Liver (tissue), 9 donors: Measurements from ENCODE around the gene PCDHGA10. TPM values are rescaled to one million over a fixed set of nuclear protein-coding genes. Genes with fewer than 3 reads are reported as not detected.

Source experiments
- DNase-seq: peaks from one replicate; pipeline ENCODE4 v3.0.0-alpha.2; 2017; ENCODE audit warnings: low spot score
- H3K27ac ChIP-seq, 2 donors: one replicate each; pipeline ENCODE4 v1.7.0; 2013; ENCODE audit warnings: inconsistent platforms in 2 of 2, low read length in 2 of 2, control low read depth in 1 of 2, low read depth in 1 of 2, mild to moderate bottlenecking in 1 of 2
- H3K27me3 ChIP-seq, 4 donors: one replicate each; pipeline versions ENCODE4 v1.6.1 to v1.7.0; 2013; ENCODE audit warnings: low read length in 3 of 4, inconsistent platforms in 1 of 4, mild to moderate bottlenecking in 1 of 4, moderate library complexity in 1 of 4; ENCODE audit not compliant: control insufficient read depth in 4 of 4, insufficient read depth in 4 of 4
- H3K36me3 ChIP-seq, 4 donors: one replicate each; pipeline versions ENCODE4 v1.6.1 to v1.7.0; 2013; ENCODE audit warnings: low read length in 3 of 4, mild to moderate bottlenecking in 3 of 4, low read depth in 1 of 4, moderate library complexity in 1 of 4; ENCODE audit not compliant: control insufficient read depth in 4 of 4, insufficient read depth in 3 of 4
- H3K4me1 ChIP-seq, 4 donors: one replicate each; pipeline versions ENCODE4 v1.6.1 to v1.7.0; 2013; ENCODE audit warnings: low read length in 3 of 4, mild to moderate bottlenecking in 3 of 4, moderate library complexity in 1 of 4; ENCODE audit not compliant: control insufficient read depth in 4 of 4, insufficient read depth in 4 of 4
- H3K4me3 ChIP-seq, 3 donors: one replicate each; pipeline versions ENCODE4 v1.6.1 to v1.7.0; 2013; ENCODE audit warnings: low read length in 3 of 3, control low read depth in 1 of 3, low read depth in 1 of 3, mild to moderate bottlenecking in 1 of 3
- H3K9ac ChIP-seq, 2 donors: one replicate each; pipeline ENCODE4 v1.7.0; 2013; ENCODE audit warnings: low read length in 2 of 2, mild to moderate bottlenecking in 2 of 2, moderate library complexity in 2 of 2, control low read depth in 1 of 2, low read depth in 1 of 2
- H3K9me3 ChIP-seq, 4 donors: one replicate each; pipeline versions ENCODE4 v1.6.1 to v1.7.0; 2013; ENCODE audit warnings: low read length in 3 of 4; ENCODE audit not compliant: control insufficient read depth in 4 of 4
- CTCF ChIP-seq: fragments of 150-350 bp; IDR thresholded peaks from 2 replicates; pipeline ENCODE4 v1.5.1; 2017; ENCODE audit warnings: improper control_type of control experiment, low read depth, low read length; ENCODE audit not compliant: missing input control
- EGR1 ChIP-seq, 2 donors: IDR thresholded peaks; 2 replicates each; pipeline ENCODE4 v1.6.1; 2016 to 2018; ENCODE audit warnings: antibody characterized with exemption in 2 of 2, low read depth in 2 of 2
- FOXA1 ChIP-seq: IDR thresholded peaks from 2 replicates; pipeline ENCODE4 v1.6.1; 2016; ENCODE audit warnings: antibody characterized with exemption
- GABPA ChIP-seq, 2 donors: IDR thresholded peaks in 1 of 2; conservative IDR thresholded peaks in 1 of 2; 2 replicates each; pipeline ENCODE4 v1.6.1; 2016; ENCODE audit warnings: antibody characterized with exemption in 2 of 2, mild to moderate bottlenecking in 1 of 2, moderate library complexity in 1 of 2
- HNF4A ChIP-seq, 2 donors: conservative IDR thresholded peaks; 2 replicates each; pipeline ENCODE4 v1.6.1; 2016; ENCODE audit warnings: antibody characterized with exemption in 2 of 2, mild to moderate bottlenecking in 2 of 2
- NR2F2 ChIP-seq: IDR thresholded peaks from 2 replicates; pipeline ENCODE4 v1.6.1; 2016; ENCODE audit warnings: antibody characterized with exemption
- RAD21 ChIP-seq, 2 donors: IDR thresholded peaks; 2 replicates each; pipeline ENCODE4 v1.6.1; 2016; ENCODE audit warnings: antibody characterized with exemption in 2 of 2, mild to moderate bottlenecking in 2 of 2
- REST ChIP-seq: IDR thresholded peaks from 2 replicates; pipeline ENCODE4 v1.6.1; 2016; ENCODE audit warnings: antibody characterized with exemption, mild to moderate bottlenecking
- SP1 ChIP-seq: IDR thresholded peaks from 2 replicates; pipeline ENCODE4 v1.6.1; 2018; ENCODE audit warnings: antibody characterized with exemption, mild to moderate bottlenecking
- TAF1 ChIP-seq: conservative IDR thresholded peaks from 2 replicates; pipeline ENCODE4 v1.6.1; 2016; ENCODE audit warnings: antibody characterized with exemption, mild to moderate bottlenecking
- YY1 ChIP-seq: IDR thresholded peaks from 2 replicates; pipeline ENCODE4 v1.6.1; 2016; ENCODE audit warnings: antibody characterized with exemption, mild to moderate bottlenecking
- WGBS: extraction: QIAGEN DNeasy Blood & Tissue Kit; methylation state at CpG from one replicate; pipeline ENCODE4 v1.1.7; 2013; 5-methylcytosine and 5-hydroxymethylcytosine counted together
- polyA plus RNA-seq, 2 donors: library from polyadenylated mRNA; stranded (reverse) in 1 of 2; unstranded in 1 of 2; fragments of 200-250 nt in 1 of 2; fragments of >200 nt in 1 of 2; fragmentation: Nextera tagmentation in 1 of 2; extraction: Ambion mirVana in 1 of 2; gene quantifications; one replicate each; pipeline versions ENCODE4 v1.2.1 to v1.2.3, GENCODE V29; 2013 to 2015
- total RNA-seq, 2 donors: library from RNA; depleted of rRNA; stranded (reverse); fragments of >200 nt; gene quantifications; one replicate each; pipeline ENCODE4 v1.2.3, GENCODE V29; 2014
- donor health status: healthy.
- donor health status: healthy.
- donor health status: healthy.
- donor health status: healthy.
- donor health status: healthy.

Gene PCDHGA10
- total and polyA plus RNA-seq, 4 donors = 1.2 to 3.9 (median 1.6) TPM

GRCh38 chr5:141420855-141421488 lies 8.2 kb downstream of the PCDHGA10 start, which contains the start of gene PCDHGA11:
Gene PCDHGA11, plus strand, starts transcription at chr5:141421051. Its CDS starts 177 bp downstream, at chr5:141421228.
- peak within 1 kb of the TSS; percentile 25 to 65 (median 59) for H3K4me3 ChIP-seq
- TF ChIP-seq SP1 (no peak), CTCF (peak; percentile 32), GABPA (IDR thresholded peaks at IDR 0.05 in 1 of 2, conservative IDR thresholded peaks at IDR 0.05 in 1 of 2) (no peak), RAD21 (IDR thresholded peaks at IDR 0.05) (peak; percentile 21 to 59), EGR1 (IDR thresholded peaks at IDR 0.05; ENCODE audit: low read depth in 2 of 2) (no peak)
- no peak for DNase-seq
- no peak within 1 kb of the TSS for H3K9ac ChIP-seq
- peaks cover 52 to 81% (median 59%) of the 10 kb centered on the region in 4 donors for H3K9me3 ChIP-seq
- no peak within 1 kb of the TSS for H3K27ac ChIP-seq
- 18% methylated on average over 42 of the region's 42 CpGs for WGBS
- peaks cover 0 to 5% (median 0%) of the 10 kb centered on the region in 4 donors for H3K27me3 ChIP-seq
- no peaks in the 10 kb centered on the region for H3K4me1 ChIP-seq
- H3K36me3 ChIP-seq = no peaks in the 10 kb centered on the region

- DNase-seq = no peak
- H3K9me3 ChIP-seq = peaks cover 56 to 81% (median 61%) of the 10 kb centered on the region in 4 donors
- H3K4me3 ChIP-seq = peak overlapping the region; percentile 25 to 65 (median 52)
- TF ChIP-seq REST (no peak), NR2F2 (no peak), HNF4A (conservative IDR thresholded peaks at IDR 0.05) (no peak), RAD21 (IDR thresholded peaks at IDR 0.05) (no peak)
- WGBS = 14% methylated on average over 13 of the region's 13 CpGs
- no peak overlapping the region for H3K27ac ChIP-seq
- peaks cover 0 to 4% (median 0%) of the 10 kb centered on the region in 4 donors for H3K36me3 ChIP-seq
- no peak overlapping the region for H3K9ac ChIP-seq
- no peaks in the 10 kb centered on the region for H3K4me1 ChIP-seq
- peaks cover 0 to 5% (median 0%) of the 10 kb centered on the region in 4 donors for H3K27me3 ChIP-seq
Observed at GRCh38 chr5:141421489-141421855, 8.7 kb downstream of the PCDHGA10 start.

GRCh38 chr5:141422742-141423291 lies 10.0 kb downstream of the PCDHGA10 start:
- Histone ChIP-seq H3K36me3 (peaks cover 0 to 4% (median 0%) of the 10 kb centered on the region in 4 donors), H3K4me1 (no peaks in the 10 kb centered on the region), H3K9me3 (peaks cover 64 to 88% (median 72%) of the 10 kb centered on the region in 4 donors), H3K9ac (no peak overlapping the region), H3K27me3 (peaks cover 0 to 5% (median 0%) of the 10 kb centered on the region in 4 donors), H3K27ac (no peak overlapping the region), H3K4me3 (peak overlapping the region in 2 of 3 donors; percentile 37 to 47)
- TF ChIP-seq TAF1 (no peak), HNF4A (conservative IDR thresholded peaks at IDR 0.05) (no peak), YY1 (no peak), GABPA (IDR thresholded peaks at IDR 0.05 in 1 of 2, conservative IDR thresholded peaks at IDR 0.05 in 1 of 2) (no peak), RAD21 (IDR thresholded peaks at IDR 0.05) (no peak), EGR1 (IDR thresholded peaks at IDR 0.05; ENCODE audit: low read depth in 2 of 2) (no peak), FOXA1 (no peak)
- 23% methylated on average over 42 of the region's 42 CpGs for whole genome bisulfite sequencing
- no peak for DNase-seq
